ENCODE measurements around the gene STAC3.

STAC3 gene

DNA sequence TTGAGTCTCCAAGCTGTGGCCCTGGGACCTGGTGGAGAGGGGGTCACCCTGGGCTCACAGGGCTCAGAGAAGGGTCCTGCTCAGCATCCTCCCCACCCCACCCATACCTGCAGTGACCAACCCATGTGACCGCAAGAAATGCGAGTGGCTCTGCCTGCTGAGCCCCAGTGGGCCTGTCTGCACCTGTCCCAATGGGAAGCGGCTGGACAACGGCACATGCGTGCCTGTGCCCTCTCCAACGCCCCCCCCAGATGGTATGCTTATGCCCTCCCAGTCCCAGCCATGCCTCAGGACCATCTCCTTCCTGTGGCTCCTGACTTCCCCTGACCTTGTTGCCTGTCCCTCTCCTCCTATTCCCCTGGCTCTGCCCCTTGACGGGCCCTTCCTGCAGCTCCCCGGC, 41.1 kb downstream of the STAC3 start:
- no peak for DNase-seq

DNA sequence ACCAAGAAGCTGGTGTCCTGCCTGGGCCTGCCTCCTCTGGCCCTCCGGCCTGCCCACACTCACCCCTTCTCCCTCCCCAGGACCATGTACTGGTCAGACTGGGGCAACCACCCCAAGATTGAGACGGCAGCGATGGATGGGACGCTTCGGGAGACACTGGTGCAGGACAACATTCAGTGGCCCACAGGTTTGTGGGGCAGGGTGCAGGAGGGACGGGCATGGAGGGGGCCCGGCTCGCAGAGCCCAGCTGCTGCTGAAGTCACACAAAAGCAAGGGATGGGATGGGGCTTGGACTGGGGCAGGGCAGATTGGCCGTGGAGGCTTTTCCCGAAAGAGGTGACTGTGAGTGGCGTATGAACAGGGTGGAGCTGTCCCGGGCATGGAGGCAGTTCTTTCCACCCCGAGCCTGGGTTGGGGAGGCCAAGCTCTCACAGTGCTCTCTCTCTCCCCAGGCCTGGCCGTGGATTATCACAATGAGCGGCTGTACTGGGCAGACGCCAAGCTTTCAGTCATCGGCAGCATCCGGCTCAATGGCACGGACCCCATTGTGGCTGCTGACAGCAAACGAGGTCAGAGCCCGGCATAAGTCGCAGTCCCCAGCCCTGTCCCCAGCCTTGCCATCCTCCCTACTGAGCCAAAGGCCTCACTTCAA, 42.2 kb downstream of the STAC3 start:
- no peak for DNase-seq

DNA sequence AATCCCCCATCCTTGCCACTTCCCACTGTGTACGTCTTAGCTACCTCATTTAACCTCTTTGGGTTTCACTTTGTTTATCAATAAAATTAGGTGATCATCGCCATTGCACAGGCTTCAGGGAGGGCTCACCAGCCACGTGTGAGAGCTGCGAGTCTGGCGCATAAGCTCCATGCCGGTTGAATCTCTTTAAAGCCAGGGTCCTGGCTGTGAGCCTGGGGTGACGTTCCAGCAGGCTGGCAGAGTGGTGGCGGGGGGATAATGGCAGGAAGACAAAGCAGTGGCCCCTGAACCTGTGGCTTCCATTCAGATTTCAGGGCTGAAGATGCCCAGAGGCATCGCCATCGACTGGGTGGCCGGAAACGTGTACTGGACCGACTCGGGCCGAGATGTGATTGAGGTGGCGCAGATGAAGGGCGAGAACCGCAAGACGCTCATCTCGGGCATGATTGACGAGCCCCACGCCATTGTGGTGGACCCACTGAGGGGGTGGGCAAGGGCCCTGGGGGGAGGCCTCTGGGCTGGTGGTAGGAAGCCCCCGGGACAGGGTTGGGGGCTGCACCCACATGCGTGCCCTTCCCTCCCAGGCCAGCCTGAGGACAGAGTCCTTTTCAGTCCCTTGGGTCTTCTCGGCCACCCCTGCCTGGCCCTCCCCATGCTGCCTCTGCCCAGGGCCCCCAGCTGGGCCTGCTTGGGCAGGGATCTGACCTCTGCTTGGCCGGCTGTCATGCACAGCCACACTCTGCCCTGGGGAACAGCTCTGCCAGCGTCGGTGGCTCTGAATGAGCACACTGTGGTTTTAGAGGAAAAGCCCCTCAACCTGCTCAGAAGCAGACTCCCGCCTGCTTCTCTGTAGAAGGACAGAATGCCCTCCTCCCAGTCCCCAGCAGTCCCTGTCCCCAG, 43.0 kb downstream of the STAC3 start:
- no peak for DNase-seq

- no peak for DNase-seq
These were observed 45.1 kb downstream of the STAC3 start for GRCh38 chr12:57205931-57206330.

DNA sequence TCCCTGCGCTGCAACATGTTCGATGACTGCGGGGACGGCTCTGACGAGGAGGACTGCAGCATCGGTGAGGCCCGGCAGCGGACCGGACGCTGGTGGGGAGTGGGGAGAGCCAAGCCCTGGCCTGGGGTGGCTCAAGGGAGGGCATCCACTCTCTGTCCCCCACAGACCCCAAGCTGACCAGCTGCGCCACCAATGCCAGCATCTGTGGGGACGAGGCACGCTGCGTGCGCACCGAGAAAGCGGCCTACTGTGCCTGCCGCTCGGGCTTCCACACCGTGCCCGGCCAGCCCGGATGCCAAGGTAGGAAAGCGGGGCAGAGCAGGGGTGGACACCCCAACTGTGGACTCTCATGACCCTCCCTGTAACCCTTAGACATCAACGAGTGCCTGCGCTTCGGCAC, 45.8 kb downstream of the STAC3 start:
- no peak for DNase-seq

DNA sequence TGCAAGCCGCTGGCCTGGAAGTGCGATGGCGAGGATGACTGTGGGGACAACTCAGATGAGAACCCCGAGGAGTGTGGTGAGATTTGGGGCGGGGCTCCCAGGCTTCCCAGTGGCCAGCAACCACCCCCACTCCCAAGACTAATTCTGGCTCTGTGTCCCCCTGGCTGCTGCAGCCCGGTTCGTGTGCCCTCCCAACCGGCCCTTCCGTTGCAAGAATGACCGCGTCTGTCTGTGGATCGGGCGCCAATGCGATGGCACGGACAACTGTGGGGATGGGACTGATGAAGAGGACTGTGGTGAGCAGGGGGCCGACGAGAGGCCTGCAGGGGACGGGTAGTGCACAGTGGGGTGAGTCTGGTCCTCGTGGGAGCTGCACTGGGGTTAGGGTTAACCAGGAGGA, 46.5 kb downstream of the STAC3 start:
- no peak for DNase-seq

DNA sequence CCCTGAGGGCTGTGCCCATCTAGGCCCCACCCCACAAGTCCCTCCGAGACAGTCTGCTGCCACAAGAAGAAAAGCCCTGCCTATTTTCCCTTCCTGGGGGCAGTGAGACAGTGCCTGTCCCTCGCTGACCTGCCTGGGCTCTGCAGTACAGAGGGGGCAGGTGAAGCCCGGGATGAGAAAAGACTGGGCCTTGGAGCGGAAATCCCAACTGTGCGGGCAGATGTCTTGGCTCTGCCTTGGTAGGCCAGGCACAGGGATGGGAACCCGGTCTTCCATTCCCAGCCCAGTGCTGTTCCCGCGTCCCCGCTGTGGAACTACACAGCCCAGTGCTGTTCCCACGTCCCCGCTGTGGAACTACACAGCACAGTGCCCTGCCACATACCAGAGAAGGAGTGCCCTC, 47.2 kb downstream of the STAC3 start:
- no peak for DNase-seq

DNA sequence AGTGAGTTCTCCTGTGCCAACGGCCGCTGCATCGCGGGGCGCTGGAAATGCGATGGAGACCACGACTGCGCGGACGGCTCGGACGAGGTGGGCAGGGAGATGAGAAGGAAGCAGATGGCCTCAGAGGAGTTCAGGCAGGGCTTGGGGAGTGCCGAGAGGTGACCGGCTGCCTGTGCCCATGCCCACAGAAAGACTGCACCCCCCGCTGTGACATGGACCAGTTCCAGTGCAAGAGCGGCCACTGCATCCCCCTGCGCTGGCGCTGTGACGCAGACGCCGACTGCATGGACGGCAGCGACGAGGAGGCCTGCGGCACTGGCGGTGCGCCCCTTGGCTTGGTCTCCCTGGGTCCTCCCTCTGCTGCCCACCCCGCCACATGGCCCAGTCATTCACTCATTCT, 47.8 kb downstream of the STAC3 start:
- DNase-seq: no peak

DNA sequence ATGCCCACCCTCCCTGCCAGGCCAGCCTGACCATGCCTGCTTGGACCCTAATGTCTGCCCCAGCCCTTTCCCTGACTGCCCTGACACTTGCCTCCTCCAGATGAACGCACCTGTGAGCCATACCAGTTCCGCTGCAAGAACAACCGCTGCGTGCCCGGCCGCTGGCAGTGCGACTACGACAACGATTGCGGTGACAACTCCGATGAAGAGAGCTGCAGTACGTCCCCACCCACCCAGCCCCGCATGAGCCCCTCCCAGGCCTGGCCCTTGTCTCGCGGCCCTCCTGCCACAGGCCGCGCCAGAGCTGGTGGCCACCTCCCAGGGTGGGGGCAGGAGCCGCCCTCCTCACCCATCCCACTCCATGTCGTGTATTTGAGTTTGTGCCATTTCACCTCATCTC, 48.7 kb downstream of the STAC3 start:
- no peak for DNase-seq

- no peak for DNase-seq
These were observed 49.4 kb downstream of the STAC3 start for GRCh38 chr12:57201631-57202030.

- DNase-seq: no peak
These were observed 49.8 kb downstream of the STAC3 start for GRCh38 chr12:57201219-57201618.

DNA sequence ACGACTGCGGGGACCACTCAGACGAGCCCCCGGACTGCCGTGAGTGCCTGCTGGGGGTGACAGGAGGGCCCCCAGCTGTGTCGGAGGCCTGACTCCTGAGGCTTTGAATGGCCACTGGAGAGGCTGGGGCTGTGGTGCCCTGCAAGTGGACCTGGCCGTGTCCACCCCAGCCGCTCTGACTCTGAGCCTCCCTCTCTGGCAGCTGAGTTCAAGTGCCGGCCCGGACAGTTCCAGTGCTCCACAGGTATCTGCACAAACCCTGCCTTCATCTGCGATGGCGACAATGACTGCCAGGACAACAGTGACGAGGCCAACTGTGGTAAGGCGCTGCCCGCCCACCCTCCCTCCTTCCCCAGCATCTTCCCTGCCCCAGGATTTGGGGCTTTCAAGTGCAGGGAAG, 50.5 kb downstream of the STAC3 start:
- no peak for DNase-seq

DNA sequence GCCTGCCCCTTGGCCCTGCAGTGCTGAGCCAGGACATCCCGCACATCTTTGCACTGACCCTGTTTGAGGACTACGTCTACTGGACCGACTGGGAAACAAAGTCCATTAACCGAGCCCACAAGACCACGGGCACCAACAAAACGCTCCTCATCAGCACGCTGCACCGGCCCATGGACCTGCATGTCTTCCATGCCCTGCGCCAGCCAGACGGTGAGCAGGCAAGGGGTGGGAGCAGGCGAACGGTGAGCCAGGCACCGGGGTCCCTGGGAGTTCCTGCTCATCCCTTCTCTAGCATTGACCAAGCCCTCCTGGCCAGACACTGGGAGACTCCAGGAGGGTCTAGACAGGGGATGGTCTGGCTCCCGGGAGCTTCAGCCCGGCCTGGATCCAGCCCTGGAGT, 51.8 kb downstream of the STAC3 start:
- no peak for DNase-seq

GRCh38 chr12:57198329-57198728, 52.7 kb downstream of the STAC3 start:
- no peak for DNase-seq

GRCh38 chr12:57196956-57197355, 54.0 kb downstream of the STAC3 start:
- DNase-seq: no peak

DNA sequence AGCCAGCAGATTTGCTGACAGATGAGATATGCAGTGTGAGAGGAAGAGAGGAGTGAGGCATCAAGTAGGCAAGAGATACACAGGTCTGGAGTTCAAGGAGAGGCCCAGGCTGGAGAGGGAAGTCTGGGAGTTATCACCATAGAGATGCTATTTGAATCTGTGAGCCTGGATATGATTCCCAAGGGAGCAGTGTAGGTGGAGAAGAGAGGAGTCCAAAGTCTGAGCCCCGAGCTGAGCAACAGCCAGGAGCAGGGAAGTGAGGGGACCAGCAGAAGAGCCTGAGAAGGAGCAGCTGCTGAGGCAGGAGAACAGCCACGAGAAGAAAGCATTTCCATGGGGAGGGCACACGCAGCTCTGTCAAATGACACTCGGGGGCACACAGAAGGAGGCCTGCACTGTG, 54.5 kb downstream of the STAC3 start:
- DNase-seq: no peak

- no peak for DNase-seq
These were observed 55.2 kb downstream of the STAC3 start for GRCh38 chr12:57195611-57196371.

DNA sequence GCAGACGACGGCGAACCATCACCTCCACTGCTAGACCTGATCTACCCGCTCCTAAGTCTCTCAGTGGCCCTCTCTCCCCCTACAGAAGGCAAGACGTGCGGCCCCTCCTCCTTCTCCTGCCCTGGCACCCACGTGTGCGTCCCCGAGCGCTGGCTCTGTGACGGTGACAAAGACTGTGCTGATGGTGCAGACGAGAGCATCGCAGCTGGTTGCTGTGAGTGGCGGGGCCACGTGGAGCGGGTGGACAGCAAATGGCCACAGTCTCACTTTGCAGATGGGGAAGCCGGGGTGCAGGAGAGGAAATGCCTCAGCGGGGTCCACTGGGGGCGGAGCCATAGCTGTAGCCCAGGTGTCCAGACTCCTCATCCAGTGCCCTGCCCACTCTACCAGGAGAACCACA, 55.8 kb downstream of the STAC3 start:
- DNase-seq: no peak

DNA sequence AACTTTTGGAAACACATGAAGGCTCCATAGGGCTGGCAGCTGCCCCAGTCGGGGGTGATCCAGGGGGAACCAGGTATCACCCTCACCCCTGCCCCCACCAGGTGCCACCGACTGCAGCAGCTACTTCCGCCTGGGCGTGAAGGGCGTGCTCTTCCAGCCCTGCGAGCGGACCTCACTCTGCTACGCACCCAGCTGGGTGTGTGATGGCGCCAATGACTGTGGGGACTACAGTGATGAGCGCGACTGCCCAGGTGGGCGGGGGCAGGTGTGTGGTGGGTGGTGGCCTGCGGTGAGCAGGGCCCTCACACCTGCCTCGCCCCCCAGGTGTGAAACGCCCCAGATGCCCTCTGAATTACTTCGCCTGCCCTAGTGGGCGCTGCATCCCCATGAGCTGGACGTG, 56.7 kb downstream of the STAC3 start:
- DNase-seq: no peak

DNA sequence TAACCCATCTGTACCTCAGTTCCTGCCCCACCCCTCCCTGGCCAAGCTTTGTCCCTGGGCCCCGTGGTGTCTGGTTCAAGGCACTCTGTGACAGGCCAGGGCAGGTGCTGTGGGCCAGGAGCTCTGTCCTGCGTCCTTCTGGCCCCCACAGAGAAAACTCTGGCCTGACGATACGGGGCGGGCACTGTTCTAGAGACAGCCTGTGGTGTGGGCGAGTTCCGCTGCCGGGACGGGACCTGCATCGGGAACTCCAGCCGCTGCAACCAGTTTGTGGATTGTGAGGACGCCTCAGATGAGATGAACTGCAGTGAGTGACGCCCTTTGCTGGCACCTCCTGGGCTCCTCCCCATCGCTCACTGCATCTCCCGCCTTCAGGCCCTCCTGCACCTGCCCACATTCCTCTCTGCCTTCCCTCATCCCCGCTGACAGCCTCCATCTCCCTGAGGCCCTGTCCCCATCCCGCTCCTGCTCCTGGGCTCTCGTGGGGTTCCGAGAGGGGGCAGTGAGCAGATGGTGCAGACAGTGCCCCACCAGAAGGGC, 57.2 kb downstream of the STAC3 start:
- DNase-seq: no peak
